OCI-M1 (cell line): ENCODE measurements around the gene XPNPEP1.

Source experiments
- DNase-seq: peaks from one replicate; lab custom pipeline; 2025; lab: John Stamatoyannopoulos, UW

XPNPEP1 gene

DNA sequence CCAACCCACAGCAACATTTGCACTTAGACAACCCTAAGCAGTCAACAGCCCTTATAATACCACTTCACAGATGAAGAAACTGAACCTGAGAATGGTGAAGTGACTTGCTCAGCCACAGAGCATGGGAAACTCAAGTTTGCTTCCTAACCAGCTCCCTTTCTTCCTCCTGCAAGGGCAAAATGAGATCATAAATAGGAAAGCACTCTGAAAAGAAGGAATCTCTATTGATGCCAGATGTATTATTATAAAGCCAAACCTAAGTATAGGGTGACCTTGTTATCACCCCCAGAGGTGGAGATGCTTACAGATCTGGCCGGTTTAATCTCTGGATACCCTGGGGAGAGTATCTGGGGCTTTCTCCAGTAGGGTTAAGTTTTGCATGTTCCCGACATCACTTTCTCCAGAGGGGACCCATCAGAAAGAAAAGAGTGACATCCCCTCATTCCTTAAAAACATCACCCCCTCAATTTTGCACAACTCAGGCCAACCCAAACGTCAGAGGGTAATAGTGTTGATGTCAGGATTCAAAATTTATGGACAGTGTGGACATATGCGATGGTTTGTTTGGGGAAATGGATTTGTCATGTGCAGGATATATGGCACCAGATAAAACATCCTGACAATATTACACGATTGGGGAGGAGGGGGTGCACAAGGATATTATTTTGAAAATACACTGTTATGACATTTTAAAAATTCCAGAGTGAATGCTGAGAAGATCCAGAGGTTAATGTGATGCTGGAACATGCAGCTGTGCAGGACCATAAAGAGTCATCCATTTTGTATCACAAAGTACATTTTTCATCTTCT, 24.0 kb upstream of the XPNPEP1 start:
- DNase-seq: no peak

GRCh38 chr10:109946680-109947079, 23.4 kb upstream of the XPNPEP1 start:
- DNase-seq: no peak

DNA sequence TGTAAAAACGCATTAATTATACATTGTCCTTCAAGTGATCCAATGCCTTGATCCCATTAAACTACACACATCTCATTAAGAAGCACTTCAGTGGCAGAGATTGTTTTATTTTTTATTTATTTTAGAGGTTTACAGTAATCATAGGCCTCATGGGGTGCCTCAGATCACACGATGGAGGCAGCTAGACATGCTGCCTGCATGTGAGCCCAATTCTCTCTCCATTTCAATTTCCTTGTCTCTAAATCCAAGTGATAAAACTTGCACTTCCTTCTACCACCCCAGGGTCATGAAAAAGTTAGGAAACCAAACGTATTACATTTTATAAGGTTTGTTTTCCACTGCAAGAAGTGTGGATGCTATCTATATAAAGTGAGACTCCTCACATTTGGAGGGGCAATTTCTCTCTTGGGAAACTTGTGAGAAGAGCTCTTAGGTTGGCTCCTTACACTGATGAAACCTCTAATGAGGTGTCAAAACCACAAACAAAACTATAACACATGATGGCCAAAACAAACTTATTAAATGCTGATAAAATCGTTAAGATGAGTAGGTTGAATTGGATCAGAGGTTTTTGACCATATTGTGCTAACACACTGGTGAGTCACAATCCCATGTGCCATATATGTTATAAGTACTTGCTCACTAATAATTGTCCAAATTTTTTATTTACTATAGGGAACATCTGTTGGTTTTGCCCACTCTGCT, 22.3 kb upstream of the XPNPEP1 start:
- DNase-seq: no peak

GRCh38 chr10:109944613-109945012, 21.3 kb upstream of the XPNPEP1 start:
- DNase-seq: no peak

DNA sequence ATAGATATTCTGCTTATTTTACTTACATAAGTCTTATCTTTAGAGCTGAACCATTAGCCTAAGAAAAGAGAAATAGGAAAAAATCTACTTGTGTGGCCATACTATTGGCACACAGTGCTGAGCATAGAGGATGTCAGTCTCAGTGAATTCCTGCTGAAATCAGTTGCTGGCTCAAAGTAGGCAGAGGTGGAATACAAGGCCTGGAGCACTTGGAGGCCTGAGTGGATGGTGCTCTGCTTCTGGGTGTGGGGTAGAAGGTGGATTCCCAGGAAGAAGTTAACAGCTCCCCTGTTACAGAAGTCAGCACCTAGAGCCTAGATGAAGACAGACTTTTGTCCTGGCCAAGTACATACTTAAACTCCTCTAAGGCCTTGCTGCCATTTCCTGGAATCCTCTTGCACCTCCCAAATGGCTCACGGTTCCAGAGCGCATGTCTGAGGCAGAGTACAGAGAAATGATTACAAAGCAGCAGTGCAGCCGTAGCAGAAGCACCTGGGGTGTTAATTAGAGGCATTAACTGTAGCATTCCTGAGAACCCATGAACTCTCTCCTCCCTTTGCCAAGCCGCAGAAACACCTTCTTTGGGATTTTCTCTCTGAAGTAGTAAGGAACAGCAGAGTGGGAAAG, 18.0 kb upstream of the XPNPEP1 start:
- DNase-seq: no peak

DNA sequence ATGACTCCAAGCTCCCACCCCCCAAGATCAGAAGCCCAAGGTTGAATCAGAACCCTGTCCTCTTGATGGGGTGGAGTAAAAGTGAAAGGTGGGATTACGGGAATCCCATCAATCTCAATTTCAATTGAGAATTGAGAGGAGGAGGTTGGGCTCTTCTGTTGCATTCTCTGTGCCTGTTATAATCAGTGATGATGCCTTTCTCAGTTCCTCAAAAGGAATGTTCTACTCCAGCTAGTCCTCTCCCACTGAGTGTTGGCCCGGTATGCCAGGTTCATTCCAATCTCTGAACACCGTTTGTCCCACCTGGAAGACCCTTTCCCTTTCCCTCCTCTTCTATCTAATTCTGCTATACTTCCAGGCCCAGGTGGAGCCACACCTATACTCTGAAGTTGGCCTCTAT, 17.2 kb upstream of the XPNPEP1 start:
- DNase-seq: no peak

DNA sequence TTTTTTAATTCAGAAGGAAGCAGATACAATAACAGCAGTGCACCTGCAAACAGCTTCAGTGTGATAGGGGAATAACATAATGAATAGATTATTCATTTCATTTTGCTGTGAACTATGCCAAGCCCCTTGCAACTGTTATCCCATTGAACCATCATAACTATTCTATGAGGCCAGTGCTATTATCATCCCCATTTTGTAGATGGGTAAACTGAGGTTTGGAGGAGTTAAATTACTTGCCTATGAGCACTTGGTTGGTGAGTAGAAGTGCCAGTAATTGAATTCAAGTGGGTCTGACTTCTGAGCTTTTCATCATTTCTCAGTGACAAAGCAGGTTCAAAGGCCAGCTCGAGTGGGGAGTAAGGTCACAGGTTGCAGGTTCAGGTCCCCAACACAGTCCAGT, 16.8 kb upstream of the XPNPEP1 start:
- DNase-seq: no peak

GRCh38 chr10:109939315-109939961, 16.1 kb upstream of the XPNPEP1 start:
- DNase-seq: no peak

DNA sequence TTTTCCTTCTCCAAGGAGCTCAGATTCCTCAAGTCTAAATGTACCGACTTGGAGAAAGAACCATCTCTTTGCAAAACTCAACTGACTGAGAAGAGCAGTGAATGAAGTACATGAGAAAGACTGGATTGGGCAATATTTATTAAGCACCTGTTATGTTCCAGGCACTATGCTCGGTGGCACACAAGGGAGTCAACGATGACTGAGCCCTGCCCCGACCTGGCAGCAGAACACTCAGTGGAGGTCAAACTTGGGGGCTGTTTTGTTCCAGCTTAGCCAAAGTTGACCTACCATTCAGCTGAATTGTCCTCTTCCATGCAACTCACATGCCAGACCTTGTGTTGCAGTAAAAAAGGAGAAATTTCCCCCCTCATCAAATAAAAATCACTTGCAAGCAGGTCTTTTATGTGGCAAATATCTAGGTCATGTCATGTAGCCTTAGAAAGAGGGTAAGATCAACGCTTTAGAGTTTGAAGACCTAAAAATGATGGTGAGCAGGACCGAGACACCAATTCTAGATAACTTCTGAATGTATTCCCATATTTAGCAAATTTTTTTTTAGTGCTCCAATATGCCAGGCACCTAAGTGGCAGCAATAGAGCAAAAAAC, 14.3 kb upstream of the XPNPEP1 start:
- DNase-seq: no peak

- DNase-seq: no peak
These were observed 11.9 kb upstream of the XPNPEP1 start for GRCh38 chr10:109934958-109935793.

DNA sequence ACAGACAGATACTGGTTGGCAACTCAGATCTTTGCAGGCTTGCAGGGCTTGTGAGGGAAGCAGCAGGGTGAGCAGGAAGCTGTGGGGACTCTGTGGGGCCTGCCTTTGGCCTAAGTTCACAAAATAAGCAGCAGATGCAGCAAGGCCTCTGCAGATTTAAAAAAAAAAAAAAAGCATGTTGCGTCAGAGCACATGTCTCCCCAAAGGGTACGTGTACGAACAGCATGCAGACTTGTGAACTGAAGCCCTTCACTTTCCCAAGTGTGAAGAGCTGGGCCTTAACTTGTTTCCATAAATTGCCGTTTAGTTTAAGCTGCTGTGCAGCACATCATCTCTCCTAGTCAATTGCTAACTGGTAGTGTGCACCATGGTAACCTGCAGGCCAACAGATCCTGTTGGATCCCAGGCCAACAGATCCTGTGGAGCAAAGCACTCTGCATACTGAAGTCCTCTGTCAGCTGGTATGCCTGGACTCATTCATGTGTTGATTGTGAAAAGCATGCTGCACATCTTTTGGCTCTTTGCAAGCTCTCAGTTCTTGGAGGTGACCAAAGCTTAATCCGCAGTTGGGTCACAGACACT, 10.8 kb upstream of the XPNPEP1 start:
- no peak for DNase-seq

GRCh38 chr10:109932968-109933367, 9.7 kb upstream of the XPNPEP1 start:
- DNase-seq: no peak

GRCh38 chr10:109932391-109932790, 9.1 kb upstream of the XPNPEP1 start:
- no peak for DNase-seq

DNA sequence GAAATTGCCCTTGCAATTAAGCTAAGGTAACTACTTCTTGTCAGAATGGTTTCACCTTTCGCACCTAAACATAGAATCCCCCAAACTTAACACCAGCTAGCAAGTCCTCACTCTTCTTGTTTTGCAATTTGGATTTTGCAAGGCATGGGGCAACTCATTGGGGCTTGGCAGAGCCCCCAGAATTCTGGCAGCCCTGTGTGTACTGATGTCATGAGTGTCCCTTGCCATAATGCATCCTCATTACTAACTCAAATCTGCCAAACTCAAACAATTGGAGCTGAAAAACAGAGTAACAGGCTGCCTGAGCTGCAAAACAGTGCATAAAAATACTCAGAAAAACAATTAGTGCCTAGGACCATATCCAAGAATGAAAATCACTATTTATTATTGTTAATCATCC, 7.9 kb upstream of the XPNPEP1 start:
- DNase-seq: no peak

- DNase-seq: no peak
These were observed 6.3 kb upstream of the XPNPEP1 start for GRCh38 chr10:109929501-109930219.

GRCh38 chr10:109928475-109928891, 5.2 kb upstream of the XPNPEP1 start:
- DNase-seq: no peak

DNA sequence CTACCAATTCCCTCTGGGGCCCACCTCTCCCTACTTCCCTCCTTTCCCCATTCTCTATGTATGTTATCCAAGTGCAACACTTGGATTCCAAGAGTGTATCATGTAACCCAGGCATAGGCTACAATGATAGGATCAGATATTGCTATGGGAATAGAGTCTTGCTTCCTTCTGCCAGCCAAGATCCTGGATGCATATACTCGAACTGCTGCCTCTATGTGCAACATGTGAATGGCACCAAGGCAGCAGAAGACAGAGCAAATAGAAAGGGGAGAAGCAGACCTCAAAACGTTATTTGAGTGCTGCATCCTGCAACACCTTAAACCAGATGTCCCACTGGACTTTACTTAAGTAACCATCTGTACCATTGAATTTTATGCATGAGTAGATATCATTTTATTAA, 3.5 kb upstream of the XPNPEP1 start:
- no peak for DNase-seq

DNA sequence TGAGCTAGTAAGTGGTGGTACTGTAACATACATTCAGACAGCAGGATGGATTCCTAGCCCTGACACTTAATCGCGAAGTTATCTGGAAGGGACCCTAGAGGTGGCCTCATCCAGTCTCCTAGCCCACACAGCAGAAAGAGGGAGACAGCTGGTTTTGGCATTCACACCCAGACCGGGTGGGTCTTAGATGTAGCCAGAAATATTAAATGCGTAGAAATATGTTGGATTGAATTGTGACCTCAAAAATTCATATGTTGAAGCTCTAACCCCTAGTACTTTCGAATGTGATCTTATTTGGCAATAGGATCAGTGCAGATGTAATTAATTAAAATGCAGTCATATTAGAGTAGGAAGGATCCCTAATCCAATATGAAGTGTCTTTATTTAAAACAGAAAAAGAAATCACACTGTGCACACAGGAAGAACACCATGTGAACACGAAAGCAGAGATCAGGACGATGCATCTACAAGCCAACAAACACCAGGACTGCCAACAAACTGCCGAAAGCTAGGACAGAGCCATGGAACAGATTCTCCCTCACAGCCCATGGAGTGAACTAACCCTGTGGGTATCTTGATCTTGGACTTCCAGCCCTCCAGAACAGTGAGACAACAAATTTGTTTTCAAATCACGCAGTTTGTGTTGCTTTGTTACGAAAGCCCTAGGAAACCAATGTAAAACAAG, 2.9 kb upstream of the XPNPEP1 start:
- DNase-seq: no peak

GRCh38 chr10:109924967-109925620, 1.8 kb upstream of the XPNPEP1 start:
- DNase-seq: no peak
